HG03108 (cell line): ENCODE data around the gene COL18A1.

Source experiments
- ATAC-seq: cut with Tn5 transposase; IDR thresholded peaks from one replicate; pipeline ENCODE4 v1.9.1; 2021; ENCODE audit warnings: moderate library complexity; ENCODE audit not compliant: unreplicated experiment

The COL18A1 gene

DNA sequence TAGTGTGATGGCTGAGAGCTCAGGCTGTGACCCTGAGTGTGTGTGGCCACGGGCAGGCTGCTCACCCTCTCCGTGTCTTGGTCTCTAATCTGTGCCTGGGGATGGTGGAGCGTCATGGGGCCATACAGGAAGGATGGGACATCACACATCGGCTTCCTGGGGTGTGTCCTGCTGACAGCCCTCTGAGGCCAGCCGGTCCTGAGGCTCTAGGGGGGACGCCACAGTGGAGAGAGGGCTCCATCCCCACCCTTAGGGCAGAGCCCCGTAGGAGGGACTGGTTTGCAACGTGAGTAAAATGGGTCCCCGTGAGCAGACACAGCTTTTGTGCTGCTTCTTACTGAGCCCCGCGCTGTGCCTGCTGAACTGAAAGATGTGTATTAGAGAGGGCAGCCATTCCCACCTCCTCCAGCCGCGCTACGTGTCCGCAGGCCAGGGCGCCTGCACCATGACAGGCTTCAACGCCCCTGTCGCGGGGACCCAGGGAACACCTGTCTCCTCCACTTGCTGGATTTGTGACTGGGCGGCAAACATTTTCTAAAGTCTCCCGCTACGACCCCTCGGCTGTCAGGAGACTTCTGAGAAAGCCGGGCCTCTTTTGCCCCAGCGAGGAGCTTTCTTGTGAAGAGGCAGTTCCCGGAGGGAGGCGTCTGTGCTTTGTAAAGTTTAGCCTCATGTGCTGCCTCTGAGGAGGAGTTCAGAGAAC is 8.1 kb downstream of the COL18A1 start:
- ATAC-seq, result no peak

DNA sequence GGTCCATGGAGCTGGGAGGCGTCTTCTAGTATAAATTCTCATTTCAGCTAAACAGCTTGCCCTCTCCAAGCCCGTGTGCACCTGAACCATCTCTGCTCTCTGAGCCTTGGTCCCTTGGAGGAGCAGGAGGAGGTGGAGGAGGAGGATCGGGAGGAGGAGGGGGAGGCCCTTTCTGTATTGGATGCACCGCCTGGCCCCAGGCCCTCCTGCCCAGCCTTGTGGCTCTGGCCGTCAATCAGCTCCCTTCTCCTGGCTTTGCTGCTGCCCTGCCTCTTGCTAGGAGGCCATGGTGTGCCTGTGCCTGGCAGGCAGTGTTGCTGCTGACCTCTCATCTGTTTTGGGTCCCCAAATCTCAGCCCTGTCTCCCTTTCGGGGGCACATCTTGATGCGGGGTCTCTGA is 9.0 kb downstream of the COL18A1 start:
- ATAC-seq, result no peak

DNA sequence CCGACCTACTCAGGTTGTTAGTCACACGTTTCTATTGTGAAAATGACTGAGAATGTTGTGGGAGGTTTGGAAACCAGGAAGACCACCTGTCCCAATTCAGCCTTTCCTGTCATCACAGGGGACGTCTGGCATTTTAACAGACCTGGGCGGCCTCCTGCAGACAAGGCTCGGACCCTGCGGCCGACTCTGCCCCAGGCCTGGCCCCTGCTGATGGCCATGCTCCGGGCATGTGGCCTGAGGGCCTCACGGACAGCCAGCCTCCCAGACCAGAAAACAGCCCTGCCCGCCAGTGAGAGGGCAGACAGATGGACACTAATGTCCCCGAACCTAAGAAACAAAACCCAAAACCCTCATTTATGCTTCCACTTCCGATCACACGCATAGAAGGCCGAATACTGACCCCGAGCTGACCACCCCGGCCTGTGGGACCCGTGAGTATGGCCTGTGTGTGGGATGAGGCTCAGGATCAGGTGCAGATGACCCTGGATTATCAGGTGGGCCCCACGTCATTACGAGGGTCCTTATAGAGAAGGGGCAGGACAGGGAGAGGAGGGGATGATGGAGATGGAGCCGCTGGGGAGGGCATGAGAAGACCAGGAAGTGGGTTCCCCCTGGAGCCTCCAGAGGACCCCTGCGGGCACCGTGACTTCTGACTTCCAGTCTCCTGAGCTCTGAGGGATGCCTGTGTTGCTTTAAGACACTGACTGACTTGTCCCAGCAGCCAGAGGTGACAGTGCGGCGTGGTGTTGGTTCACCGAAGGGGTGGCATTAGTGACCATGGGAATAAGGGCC is 9.6 kb downstream of the COL18A1 start:
- ATAC-seq, result no peak

- no peak for ATAC-seq
Observed at GRCh38 chr21:45415188-45415942, 10.4 kb downstream of the COL18A1 start.

- ATAC-seq, result no peak
Observed at GRCh38 chr21:45415943-45416611, 11.1 kb downstream of the COL18A1 start.

GRCh38 chr21:45416620-45417019 is 11.7 kb downstream of the COL18A1 start:
- no peak for ATAC-seq

GRCh38 chr21:45417256-45417950 is 12.4 kb downstream of the COL18A1 start:
- ATAC-seq, result no peak

DNA sequence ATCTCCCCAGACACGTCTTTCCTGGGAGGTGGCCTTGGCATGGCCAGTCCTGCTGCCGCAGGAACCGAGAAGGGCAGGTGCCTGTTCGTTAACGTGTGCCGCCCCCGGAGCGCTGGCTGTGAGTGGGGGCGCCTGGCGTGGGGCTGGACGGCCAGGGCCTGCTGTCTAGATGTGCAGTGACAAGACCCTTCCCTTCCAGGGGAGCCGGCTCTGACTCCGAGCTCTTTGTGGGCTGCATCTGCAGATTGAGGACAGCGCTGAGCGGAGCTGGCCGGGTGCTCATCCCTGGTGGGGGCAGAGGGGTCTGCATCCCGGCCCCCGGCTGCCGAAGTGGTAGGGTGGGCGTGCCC is 13.0 kb downstream of the COL18A1 start:
- no peak for ATAC-seq

- no peak for ATAC-seq
Observed at GRCh38 chr21:45418301-45419071, 13.5 kb downstream of the COL18A1 start.

DNA sequence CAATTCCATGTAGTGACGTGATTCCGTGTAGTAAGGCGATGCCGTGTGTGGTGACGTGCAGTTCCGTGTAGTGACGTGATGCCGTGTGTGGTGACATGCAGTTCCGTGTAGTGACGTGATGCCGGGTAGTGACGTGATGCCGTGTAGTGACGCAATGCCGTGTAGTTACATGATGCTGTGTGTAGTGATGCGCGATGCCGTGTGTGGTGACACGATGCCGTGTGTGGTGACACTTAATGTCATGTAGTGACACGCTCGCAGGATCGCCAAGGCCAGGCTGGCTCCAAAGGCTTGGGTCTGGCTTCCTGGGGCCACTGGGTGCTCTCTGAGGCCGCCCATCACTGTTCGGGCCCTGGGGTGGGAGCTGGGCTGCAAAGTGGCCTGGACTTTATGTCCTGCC is 14.2 kb downstream of the COL18A1 start:
- ATAC-seq, result no peak

- no peak for ATAC-seq
Observed at GRCh38 chr21:45420061-45421041, 15.4 kb downstream of the COL18A1 start.

DNA sequence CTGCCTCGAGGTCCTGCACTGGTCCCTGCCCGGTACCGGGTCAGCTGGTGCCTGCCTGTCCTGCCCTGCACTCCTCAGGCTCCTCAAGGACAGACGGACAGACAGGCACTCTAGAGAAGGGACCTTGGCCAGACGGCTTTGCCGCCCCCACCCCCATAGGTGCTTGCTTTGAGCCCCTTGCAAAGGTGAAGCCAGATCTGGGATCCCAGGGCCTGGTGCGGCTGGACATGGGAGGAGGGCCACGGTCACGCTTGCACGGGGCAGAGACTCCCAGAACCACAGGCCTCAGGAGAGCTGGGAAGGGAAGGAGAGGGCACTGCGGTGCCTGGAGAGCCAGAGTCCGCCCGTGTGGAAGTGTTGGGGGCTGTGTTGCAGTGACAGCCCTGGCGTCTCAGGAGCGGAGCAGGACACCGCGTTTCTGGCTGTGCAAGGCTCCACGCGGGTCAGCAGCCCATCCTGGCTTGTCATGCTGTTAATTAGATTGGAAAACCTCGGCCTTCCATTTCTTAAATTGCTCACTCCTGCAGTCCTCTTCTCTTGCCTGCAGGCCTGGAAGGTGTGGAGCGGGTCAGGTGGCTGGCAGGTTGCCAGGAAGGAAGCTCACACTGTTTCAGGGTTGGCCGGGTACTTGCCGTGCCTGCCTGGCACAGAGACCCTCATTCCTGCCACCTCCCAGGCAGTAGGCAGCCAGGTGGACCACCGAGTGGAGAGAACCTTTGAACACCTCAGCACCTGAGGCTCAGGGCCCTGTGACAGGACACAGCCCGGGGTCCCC is 16.3 kb downstream of the COL18A1 start:
- no peak for ATAC-seq

GRCh38 chr21:45421846-45422775 is 17.1 kb downstream of the COL18A1 start:
- no peak for ATAC-seq

DNA sequence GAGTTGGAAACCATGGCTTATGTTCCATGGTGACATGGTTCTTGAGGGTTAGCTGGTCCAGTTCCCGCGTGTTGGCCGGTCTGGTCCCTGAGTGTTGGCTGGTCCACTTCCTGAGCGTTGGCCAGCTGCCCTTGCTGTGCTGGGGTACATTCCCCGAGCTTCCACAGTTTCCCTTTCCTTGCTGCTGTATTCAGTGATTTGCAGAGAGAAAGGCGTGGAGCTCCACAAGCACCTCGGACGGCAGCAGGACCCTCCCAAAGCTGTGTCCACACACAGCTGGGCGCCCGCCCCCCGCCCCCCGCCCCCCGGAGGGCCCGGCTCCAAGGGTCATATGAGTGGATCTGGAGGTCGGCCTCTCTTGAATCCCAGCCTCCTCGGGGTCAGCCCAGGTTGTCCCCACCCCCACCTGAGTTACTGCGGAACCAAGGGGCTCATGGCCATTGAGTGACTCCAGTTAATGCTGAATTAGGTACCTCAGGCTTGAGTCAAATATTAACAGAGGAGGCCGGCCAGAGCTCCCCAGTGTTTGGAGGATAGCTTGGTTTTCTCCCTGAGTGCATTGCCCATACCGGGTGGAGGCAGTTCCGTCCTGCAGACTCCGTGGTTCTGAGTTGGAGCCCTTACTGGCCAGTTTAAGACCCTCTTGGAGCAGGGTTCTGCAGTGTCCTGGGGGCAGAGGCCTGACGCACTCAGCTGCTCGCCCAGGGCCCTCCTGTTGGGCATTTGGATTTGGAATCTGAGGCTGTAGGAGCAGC is 18.4 kb downstream of the COL18A1 start:
- no peak for ATAC-seq

- no peak for ATAC-seq
Observed at GRCh38 chr21:45423968-45424853, 19.2 kb downstream of the COL18A1 start.
